Measurements from ENCODE around the gene DNAH11.

GRCh38 chr7:21887779-21888178, 344.9 kb downstream of the DNAH11 start:
- TF ChIP-seq CREB1 (IDR thresholded peaks at IDR 0.05; ENCODE audit: low read depth) = no peak
- TF ChIP-seq REST (IDR thresholded peaks at IDR 0.05; ENCODE audit: low read depth) = no peak
- no peak for TF ChIP-seq TAF1 (IDR thresholded peaks at IDR 0.05; ENCODE audit: low read depth)
- TF ChIP-seq EP300 (IDR thresholded peaks at IDR 0.05; ENCODE audit: borderline replicate concordance) = no peak
- no peak for TF ChIP-seq RAD21 (IDR thresholded peaks at IDR 0.05; ENCODE audit: low read depth)
- no peak for TF ChIP-seq MAX (IDR thresholded peaks at IDR 0.05)
- no peak for TF ChIP-seq YY1 (IDR thresholded peaks at IDR 0.05; ENCODE audit: low read depth)
- no peak for TF ChIP-seq EGR1 (IDR thresholded peaks at IDR 0.05)

Data from Ishikawa (cell line).